HCEC 1CT (cell line): ENCODE data around the gene PLA2G4F.

Experiments used
- DNase-seq: peaks from one replicate; pipeline ENCODE4 v3.0.0-alpha.2; 2017

PLA2G4F gene

DNA sequence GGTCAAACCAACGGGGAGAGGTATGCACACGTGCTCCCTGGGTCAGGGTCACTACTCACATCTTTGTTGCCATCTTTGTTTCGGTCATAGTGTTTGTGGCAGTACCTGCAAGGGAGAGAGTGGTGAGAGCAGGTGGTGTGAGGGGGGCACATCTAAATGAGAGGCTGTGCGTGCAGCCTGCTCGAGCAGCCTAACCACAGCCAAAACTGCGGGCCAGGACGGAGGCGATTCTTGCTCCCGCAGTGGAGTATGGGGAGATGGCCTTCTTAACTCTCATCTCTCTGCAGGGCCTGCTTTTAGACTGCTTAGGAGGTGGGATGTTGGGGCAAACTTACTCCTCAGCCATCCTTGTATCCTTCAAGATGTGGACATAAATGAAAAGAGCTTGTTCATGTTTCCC is 6.9 kb upstream of the PLA2G4F start:
- no peak for DNase-seq

GRCh38 chr15:42160136-42160535 is 3.7 kb upstream of the PLA2G4F start:
- DNase-seq: no peak

GRCh38 chr15:42159381-42160015 is 3.1 kb upstream of the PLA2G4F start:
- no peak for DNase-seq

- no peak for DNase-seq
Measured at GRCh38 chr15:42158941-42159340, 2.5 kb upstream of the PLA2G4F start.

GRCh38 chr15:42157981-42158765 is 1.7 kb upstream of the PLA2G4F start:
- peak; percentile 76 for DNase-seq

DNA sequence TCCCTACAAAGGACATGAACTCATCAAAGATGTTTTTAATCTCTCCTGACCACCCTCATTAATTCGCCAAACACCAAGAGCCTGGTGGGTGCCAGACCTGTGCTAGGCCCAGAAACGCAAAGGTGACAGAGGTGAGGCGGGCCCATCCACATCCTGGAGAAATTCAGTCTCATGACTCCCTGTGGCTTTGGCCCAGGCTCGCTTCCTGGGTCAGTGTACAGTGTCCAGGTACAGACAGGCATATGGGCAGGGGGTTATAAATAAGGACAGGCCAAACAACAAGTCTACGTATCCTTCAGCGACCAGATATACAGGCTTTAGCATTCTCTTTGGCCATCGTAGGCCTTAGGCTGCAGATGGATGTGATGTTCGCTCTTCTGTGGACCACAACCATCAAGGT is 945 bp upstream of the PLA2G4F start:
- no peak for DNase-seq

DNA sequence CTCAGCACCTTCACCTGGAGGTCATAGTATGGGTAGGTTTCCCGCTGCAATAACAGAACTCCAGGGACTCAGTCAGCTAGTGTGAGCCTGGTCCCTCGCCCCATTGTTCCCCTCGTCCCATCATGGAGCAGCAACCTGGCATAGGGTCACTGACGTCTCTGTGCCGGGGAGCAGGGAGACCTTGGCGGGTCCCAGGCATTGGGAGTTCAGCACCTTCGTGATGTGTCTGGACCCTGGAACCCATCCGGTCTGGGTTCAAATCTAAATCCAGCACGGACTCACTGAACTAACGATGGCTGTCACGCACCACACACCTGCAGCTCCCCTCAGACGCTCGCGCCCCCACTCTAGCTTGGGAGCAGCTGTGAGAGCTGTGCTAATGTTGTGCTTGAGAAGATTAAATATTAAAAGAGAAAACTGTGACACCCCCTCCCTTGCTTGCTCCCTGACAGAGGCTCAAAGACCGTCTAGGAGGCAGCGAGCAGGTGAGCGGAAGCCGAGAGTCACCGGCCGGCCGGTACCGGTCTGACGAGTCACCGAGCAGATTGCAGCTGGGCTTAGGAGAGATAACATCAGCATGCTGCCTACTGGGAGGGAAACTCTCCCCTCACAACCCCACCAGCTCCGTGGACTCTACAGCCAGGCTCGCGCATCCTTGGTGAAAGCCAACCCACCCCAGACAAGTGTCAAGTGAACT is 742 bp downstream of the PLA2G4F start:
- DNase-seq: no peak

DNA sequence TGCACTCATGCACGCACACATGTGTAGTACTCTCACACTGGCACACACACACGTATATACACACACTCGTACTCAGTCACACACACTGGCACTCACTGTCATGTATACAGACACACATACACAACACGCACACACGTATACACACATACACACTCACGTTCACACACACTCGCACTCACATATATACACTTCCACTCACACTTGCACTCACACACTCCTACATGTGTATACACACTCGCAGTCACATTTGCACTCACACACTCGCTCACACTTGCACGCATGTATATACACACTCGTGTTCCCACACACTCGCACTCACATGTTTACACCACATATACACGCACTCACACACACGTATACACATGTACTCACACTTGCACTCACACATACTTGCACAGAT is 1.5 kb downstream of the PLA2G4F start:
- no peak for DNase-seq

DNA sequence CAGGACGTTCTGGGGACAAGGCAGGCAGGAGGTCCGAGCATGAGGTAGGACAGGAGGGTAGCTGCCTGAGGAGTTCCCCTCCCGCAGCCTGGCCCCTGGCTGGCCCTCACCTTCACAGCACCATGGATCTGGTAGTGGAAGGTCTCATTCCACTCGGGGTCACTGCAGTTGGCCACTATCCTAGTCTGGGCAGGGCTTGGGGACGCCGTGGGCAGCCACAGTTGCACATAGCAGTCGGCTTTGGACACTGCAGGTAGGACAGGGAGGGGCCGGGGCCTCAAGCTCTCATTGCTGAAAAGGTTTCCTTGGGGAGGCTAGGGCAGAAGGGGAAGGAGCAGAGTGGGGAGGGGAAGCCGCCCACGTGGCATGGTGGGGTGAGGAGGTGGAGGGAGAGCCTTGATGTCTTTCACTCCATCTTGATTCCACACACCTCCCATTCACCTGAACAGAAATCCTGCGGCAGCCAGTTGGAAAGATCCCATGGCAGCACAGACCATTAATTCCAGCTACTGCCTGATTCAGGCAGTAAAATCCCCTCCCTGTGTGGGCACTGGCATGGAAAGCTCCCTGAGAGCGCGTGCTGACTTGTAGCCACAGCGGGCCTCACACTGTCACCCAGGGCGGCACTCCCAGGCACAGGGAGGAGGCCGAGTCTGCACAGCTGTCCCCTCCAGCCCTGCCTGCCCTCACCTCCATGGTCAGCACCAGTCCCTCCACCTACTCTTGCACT is 2.1 kb downstream of the PLA2G4F start:
- DNase-seq: no peak

- no peak for DNase-seq
Measured at GRCh38 chr15:42153874-42154211, 2.6 kb downstream of the PLA2G4F start.

DNA sequence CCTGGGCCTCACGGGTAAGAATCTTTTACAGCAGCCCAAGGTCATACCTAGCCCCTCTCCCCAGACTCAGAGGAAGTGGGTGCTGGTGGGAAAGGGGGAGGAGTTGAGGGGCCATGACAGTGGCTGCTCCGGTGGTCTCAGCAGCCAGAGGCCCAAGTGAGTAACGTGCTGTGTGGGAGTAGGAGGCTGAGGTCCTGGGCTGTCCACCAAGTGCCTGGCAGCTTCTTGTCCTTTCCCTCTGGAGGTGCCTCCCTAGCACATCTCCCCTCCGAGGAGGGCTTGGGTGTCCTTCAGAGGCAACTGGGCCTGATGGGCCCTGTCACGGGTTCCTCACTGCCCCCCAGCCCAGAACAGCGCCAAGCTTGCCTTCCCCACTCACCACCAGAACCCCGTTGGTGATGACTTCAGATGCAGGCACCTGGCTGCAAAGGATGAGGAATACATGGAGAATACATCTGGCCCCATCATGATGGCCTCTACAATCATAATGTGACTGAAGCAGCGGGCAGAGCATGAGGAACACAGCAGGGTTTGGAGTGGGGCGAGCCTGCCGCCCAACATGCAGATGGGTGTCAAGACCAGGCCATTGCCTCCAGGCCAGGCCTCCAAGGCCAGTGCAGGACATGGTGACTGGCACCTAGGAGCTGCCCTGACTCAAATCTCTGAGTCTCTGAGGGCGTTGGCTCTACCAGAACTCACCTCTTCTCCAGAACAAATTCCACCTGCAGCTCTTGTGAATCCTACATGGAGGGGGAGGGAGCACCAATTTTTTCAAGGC is 3.3 kb downstream of the PLA2G4F start:
- DNase-seq: no peak

DNA sequence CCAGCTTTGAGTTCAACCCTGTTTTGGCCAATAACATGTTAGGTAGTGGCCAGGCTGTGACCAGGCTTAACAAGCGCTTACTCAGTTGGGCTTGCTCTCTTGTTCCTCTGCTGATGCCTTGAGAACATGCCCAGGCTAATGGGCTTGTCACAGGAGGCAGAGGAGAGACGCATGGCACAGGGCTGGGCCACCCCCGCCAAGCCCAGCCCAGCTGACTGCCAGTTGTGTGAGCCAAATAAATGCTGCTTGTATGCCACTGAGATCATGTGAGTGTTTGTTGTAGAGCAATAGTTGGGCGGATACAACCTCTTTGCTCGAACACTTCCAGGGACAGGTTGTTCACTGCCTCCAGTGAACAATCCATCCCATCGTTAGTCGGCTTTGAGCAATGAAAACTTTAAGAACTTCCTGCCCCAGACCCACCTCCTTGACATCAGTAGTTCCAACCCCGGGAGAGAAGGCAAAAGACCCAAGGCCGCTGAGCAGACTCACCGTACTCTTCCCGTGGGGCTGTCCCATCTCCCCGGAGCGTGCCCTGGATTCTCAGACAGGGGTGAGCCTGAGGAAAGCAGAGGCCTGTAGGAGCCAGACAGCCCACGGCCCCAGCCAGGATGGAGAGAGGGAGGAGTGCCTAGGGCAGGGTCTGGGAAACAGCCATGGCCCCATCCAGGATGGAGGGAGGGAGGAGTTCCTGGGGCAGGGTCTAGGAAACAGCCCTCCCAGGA is 4.1 kb downstream of the PLA2G4F start:
- DNase-seq: no peak

GRCh38 chr15:42151736-42152135 is 4.7 kb downstream of the PLA2G4F start:
- no peak for DNase-seq

- DNase-seq: no peak
Measured at GRCh38 chr15:42151141-42151561, 5.3 kb downstream of the PLA2G4F start.

- DNase-seq: no peak
Measured at GRCh38 chr15:42150219-42150970, 6.0 kb downstream of the PLA2G4F start.

DNA sequence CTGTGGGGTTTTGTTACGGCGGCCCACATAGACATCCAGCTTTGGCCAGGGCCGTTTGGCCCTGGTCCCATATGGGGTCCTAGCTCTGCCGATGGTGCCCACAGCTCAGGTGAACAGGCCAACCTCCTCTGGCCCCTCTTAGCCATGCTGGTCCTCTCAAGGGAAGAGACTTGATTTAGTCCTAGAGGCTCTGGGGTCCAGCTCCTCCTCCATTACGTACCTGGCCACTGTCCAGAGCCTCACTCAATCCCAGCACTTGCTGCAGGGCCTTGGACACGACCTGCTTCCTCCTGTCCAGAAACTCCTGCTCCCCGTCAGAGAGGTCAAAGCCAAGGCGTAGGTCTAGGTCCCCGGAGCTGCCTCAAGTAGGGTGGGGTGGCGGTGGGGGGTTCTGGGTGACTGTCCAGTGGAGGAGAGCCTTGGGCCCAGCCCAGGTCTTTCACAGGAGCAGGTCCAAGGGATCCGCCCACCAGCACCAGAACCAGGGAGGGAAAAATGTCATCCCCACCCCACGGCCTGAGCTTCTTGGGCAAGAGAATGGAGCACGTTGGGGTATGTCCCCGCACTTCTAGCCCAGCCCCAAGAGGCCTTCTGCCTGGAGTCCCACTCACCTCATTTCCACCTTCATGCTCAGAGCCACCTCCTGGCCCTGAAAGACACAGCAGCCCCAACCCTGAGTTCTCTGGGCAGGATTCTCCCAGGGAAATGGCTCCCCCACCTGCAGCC is 6.8 kb downstream of the PLA2G4F start:
- DNase-seq: no peak

- DNase-seq: no peak
Measured at GRCh38 chr15:42148808-42149492, 7.5 kb downstream of the PLA2G4F start.

- no peak for DNase-seq
Measured at GRCh38 chr15:42147431-42147735, 9.1 kb downstream of the PLA2G4F start.

GRCh38 chr15:42146551-42147430 is 9.6 kb downstream of the PLA2G4F start:
- no peak for DNase-seq
